CD4-positive, alpha-beta memory T cell (primary cell): ENCODE results near the gene BARX1. TPM values are rescaled to one million over a fixed set of nuclear protein-coding genes. Genes with fewer than 3 reads are reported as not detected.

Experiments
- CTCF ChIA-PET: fragments of 350-600 bp; sonication (Branson Sonifier 250); formaldehyde crosslinking; loops from one replicate; lab custom pipeline; 2021; ENCODE audit warnings: inconsistent platforms; ENCODE audit not compliant: partially characterized antibody; lab: Charles Lee
- POLR2A ChIA-PET: fragments of 350-600 bp; sonication (Branson Sonifier 250); formaldehyde crosslinking; loops from one replicate; lab custom pipeline; 2021; ENCODE audit not compliant: partially characterized antibody; lab: Charles Lee
- DNase-seq, 5 donors: peaks; one replicate each; pipeline versions ENCODE4 v3.0.0 to v3.0.0-alpha.2; 2020 to 2022; ENCODE audit warnings: mixed read lengths in 1 of 5
- H3K27ac ChIP-seq: one replicate; pipeline ENCODE4 v1.7.0; 2013; ENCODE audit warnings: low read depth, low read length
- H3K27me3 ChIP-seq: 2 replicates; pipeline ENCODE4 v1.7.0; 2013; ENCODE audit warnings: mild to moderate bottlenecking, low read length, moderate library complexity; ENCODE audit not compliant: insufficient read depth
- H3K36me3 ChIP-seq: 2 replicates; pipeline ENCODE4 v1.7.0; 2013; ENCODE audit warnings: mild to moderate bottlenecking, low read length, moderate library complexity; ENCODE audit not compliant: insufficient read depth
- H3K4me1 ChIP-seq: 2 replicates; pipeline ENCODE4 v1.7.0; 2013; ENCODE audit warnings: mild to moderate bottlenecking, low read length, moderate library complexity; ENCODE audit not compliant: insufficient read depth
- H3K4me3 ChIP-seq, 2 donors: one replicate each; pipeline ENCODE4 v1.7.0; 2013; ENCODE audit warnings: low read length in 2 of 2, mild to moderate bottlenecking in 1 of 2
- H3K9me3 ChIP-seq, 2 donors: one replicate each; pipeline ENCODE4 v1.7.0; 2013; ENCODE audit warnings: low read length in 2 of 2, control low read depth in 1 of 2; ENCODE audit not compliant: control insufficient read depth in 1 of 2
- H3K27ac Mint-ChIP-seq, 7 donors: one replicate each; pipeline ENCODE4 v1.8.0; 2020 to 2021; ENCODE audit warnings: mixed read lengths in 7 of 7, mild to moderate bottlenecking in 6 of 7, inconsistent platforms in 3 of 7, moderate library complexity in 3 of 7
- H3K27me3 Mint-ChIP-seq, 2 donors: one replicate each; pipeline ENCODE4 v1.8.0; 2020 to 2021; ENCODE audit warnings: mixed read lengths in 2 of 2
- H3K36me3 Mint-ChIP-seq, 2 donors: one replicate each; pipeline ENCODE4 v1.8.0; 2020 to 2021; ENCODE audit warnings: mixed read lengths in 2 of 2, inconsistent platforms in 1 of 2, mild to moderate bottlenecking in 1 of 2
- H3K4me1 Mint-ChIP-seq, 4 donors: one replicate each; pipeline ENCODE4 v1.8.0; 2020 to 2021; ENCODE audit warnings: mixed read lengths in 4 of 4, mild to moderate bottlenecking in 1 of 4
- H3K4me3 Mint-ChIP-seq, 8 donors: one replicate each; pipeline ENCODE4 v1.8.0; 2020 to 2021; ENCODE audit warnings: mixed read lengths in 8 of 8, mild to moderate bottlenecking in 7 of 8, moderate library complexity in 6 of 8, inconsistent platforms in 3 of 8
- H3K9me3 Mint-ChIP-seq, 8 donors: one replicate each; pipeline ENCODE4 v1.8.0; 2020 to 2021; ENCODE audit warnings: mixed read lengths in 8 of 8, mild to moderate bottlenecking in 5 of 8, inconsistent platforms in 3 of 8, moderate library complexity in 1 of 8
- intact Hi-C: fragments of 100-400 bp; cut with micrococcal nuclease; formaldehyde crosslinking; loops from one replicate; pipeline ENCODE4 v1.15.1; 2023
- polyA plus RNA-seq, 2 donors: library from polyadenylated mRNA; unstranded; fragments of 300-500 nt; fragmentation: Illumina TruSeq; gene quantifications; one replicate each; pipeline ENCODE4 v1.2.3, GENCODE V29; 2021
- total RNA-seq, 2 experiments: library from RNA; stranded (reverse); gene quantifications; one replicate each; pipeline ENCODE4 v1.2.3, GENCODE V29; 2021

The BARX1 gene, protein sequence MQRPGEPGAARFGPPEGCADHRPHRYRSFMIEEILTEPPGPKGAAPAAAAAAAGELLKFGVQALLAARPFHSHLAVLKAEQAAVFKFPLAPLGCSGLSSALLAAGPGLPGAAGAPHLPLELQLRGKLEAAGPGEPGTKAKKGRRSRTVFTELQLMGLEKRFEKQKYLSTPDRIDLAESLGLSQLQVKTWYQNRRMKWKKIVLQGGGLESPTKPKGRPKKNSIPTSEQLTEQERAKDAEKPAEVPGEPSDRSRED
- total RNA-seq, result not detected
- polyA plus RNA-seq, result not detected

- peaks cover 0 to 3% (median 0%) of the 10 kb centered on the region in 8 donors for H3K9me3 Mint-ChIP-seq
- intact Hi-C loops, result no loop called here
- Histone ChIP-seq H3K36me3 (no peaks in the 10 kb centered on the region), H3K4me3 (no peak within 1 kb of the TSS), H3K9me3 (no peaks in the 10 kb centered on the region), H3K27me3 (peaks cover 68% of the 10 kb centered on the region), H3K4me1 (peaks cover 56% of the 10 kb centered on the region), H3K27ac (no peak within 1 kb of the TSS)
- H3K27ac Mint-ChIP-seq, result no peak within 1 kb of the TSS
- ChIA-PET CTCF (interaction anchor here (0.5 kb wide), 1 partner anchor 11 kb away, joined by 3 read pairs; no protein-coding TSS in a partner anchor), POLR2A (no interaction called here)
- DNase-seq, result peak in 3 of 5 donors; percentile 25 to 55 (median 41)
- H3K36me3 Mint-ChIP-seq, result no peaks in the 10 kb centered on the region
- peaks cover 19 to 72% (median 43%) of the 10 kb centered on the region in 4 donors for H3K4me1 Mint-ChIP-seq
- H3K4me3 Mint-ChIP-seq, result peak within 1 kb of the TSS; percentile 43 to 82 (median 72)
- H3K27me3 Mint-ChIP-seq, result peaks cover 42 to 62% of the 10 kb centered on the region in 2 donors
Observed at GRCh38 chr9:93955111-93955980, at the start of gene BARX1. BARX1 (minus strand) TSS chr9:93955355; CDS start chr9:93955146, 209 bp downstream.

DNA sequence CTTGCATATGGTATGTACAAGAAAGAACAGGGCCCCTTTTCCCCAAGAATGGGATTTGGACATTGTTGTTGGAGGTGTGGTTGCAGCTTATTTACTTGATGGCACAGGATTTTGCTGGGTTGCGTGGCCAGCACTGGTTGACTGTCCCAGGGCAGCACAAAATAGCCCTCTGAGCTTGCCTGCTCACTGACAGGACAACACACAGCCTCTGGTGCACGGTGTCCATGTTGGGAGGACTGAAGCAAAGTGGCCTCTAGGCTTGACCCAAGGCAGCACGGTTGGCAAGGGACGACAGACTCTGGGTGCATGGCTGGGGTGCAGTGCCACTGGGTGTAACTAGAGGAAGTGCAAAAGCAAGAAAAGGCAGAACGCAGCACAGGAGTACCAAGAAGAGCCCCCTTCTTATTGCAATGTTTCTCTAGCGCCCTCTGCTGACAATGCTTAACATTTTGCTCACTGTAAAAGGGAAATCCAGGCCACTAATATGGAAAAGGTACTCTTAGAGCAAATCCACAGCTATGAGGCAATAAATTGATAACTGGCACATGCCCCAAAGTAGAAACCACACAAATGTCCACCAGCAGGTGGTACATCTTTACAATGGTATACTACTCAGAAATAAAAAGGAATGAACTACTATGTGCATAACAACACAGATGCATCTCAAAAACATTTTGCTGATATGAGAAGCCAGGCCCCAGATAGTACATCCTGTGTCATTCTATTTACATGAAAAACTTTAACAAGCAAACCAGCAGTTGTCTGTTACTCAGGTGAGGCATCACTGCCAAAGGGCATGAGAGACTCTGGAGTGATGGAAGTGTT, 47.4 kb upstream of the BARX1 start:
- Mint-ChIP-seq H3K4me3 (no peak overlapping the region), H3K4me1 (no peaks in the 10 kb centered on the region), H3K27ac (no peak overlapping the region), H3K9me3 (peaks cover 0 to 21% (median 0%) of the 10 kb centered on the region in 8 donors), H3K36me3 (no peaks in the 10 kb centered on the region), H3K27me3 (peaks cover 12 to 14% of the 10 kb centered on the region in 2 donors)
- ChIA-PET CTCF (interaction anchor here (1.4 to 4.7 kb wide), 2 partner anchors 12 to 63 kb away, joined by 4 to 37 read pairs; no protein-coding TSS in a partner anchor), POLR2A (no interaction called here)
- Histone ChIP-seq H3K4me3 (no peak overlapping the region), H3K27ac (no peak overlapping the region), H3K4me1 (no peaks in the 10 kb centered on the region), H3K27me3 (no peaks in the 10 kb centered on the region), H3K36me3 (no peaks in the 10 kb centered on the region), H3K9me3 (no peaks in the 10 kb centered on the region)
- peak in 1 of 5 donors; percentile 7 for DNase-seq
- intact Hi-C loops, result no loop called here

DNA sequence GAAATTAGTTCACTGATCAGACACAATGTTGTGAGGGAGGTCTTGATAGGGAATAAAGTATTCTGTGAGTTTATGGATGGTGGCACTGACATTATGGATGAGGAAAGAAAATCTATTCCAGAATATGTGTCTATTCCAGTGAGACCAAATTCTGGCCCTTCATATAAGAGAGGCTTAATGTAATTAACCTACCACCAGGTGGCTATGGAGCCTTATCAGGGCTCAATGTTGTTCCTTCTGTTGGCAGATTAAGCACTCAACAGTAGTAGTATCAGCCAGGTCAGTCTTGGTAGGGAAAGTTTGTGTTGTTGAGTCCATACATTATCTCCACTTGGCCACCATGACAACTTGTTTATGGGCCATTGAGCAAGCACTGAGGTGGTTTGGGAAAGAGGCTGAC, 41.7 kb upstream of the BARX1 start:
- H3K27ac Mint-ChIP-seq, result no peak overlapping the region
- DNase-seq, result no peak
- peaks cover 0 to 14% (median under 1%) of the 10 kb centered on the region in 8 donors for H3K9me3 Mint-ChIP-seq
- H3K4me3 ChIP-seq, result no peak overlapping the region
- ChIA-PET CTCF (no interaction called here), POLR2A (no interaction called here)
- no peaks in the 10 kb centered on the region for H3K27me3 ChIP-seq
- H3K36me3 Mint-ChIP-seq, result no peaks in the 10 kb centered on the region
- no peak overlapping the region for H3K4me3 Mint-ChIP-seq
- intact Hi-C loops, result no loop called here
- peaks cover 5 to 9% of the 10 kb centered on the region in 2 donors for H3K27me3 Mint-ChIP-seq
- H3K36me3 ChIP-seq, result no peaks in the 10 kb centered on the region
- H3K4me1 Mint-ChIP-seq, result no peaks in the 10 kb centered on the region
- no peaks in the 10 kb centered on the region for H3K4me1 ChIP-seq
- H3K27ac ChIP-seq, result no peak overlapping the region
- no peaks in the 10 kb centered on the region for H3K9me3 ChIP-seq

DNA sequence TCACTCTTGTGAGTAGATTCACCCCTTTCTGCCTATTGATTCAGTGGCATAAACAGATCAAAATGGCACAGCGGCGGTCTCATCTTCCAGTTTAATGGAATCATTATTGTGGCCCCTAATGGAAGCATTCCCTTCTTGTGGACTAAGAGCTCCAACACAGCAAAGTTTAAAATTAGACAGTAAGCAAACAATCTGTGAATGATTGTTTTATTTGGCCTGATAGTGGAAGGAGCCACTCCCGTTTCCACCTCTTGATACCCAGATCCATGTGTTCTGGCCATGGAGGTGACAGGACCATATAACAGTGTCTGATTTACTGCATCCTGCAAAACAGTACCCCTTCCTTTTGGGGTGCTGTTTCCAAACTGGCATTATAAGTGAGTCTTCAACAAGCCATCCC, 41.2 kb upstream of the BARX1 start:
- Mint-ChIP-seq H3K27ac (no peak overlapping the region), H3K36me3 (no peaks in the 10 kb centered on the region), H3K9me3 (peaks cover 0 to 15% (median 1%) of the 10 kb centered on the region in 8 donors), H3K4me3 (no peak overlapping the region), H3K4me1 (no peaks in the 10 kb centered on the region), H3K27me3 (peaks cover 7 to 9% of the 10 kb centered on the region in 2 donors)
- Histone ChIP-seq H3K4me1 (no peaks in the 10 kb centered on the region), H3K27me3 (no peaks in the 10 kb centered on the region), H3K4me3 (no peak overlapping the region), H3K9me3 (no peaks in the 10 kb centered on the region), H3K36me3 (no peaks in the 10 kb centered on the region), H3K27ac (no peak overlapping the region)
- no peak for DNase-seq
- POLR2A ChIA-PET, result no interaction called here
- intact Hi-C loops, result no loop called here
- CTCF ChIA-PET, result no interaction called here

GRCh38 chr9:93994545-93994944, 39.4 kb upstream of the BARX1 start:
- no peak overlapping the region for H3K27ac Mint-ChIP-seq
- Histone ChIP-seq H3K4me3 (no peak overlapping the region), H3K36me3 (no peaks in the 10 kb centered on the region), H3K27ac (no peak overlapping the region), H3K27me3 (no peaks in the 10 kb centered on the region), H3K9me3 (no peaks in the 10 kb centered on the region), H3K4me1 (no peaks in the 10 kb centered on the region)
- ChIA-PET CTCF (no interaction called here), POLR2A (no interaction called here)
- peaks cover 0 to 2% of the 10 kb centered on the region in 2 donors for H3K36me3 Mint-ChIP-seq
- no peaks in the 10 kb centered on the region for H3K4me1 Mint-ChIP-seq
- peaks cover 9 to 12% of the 10 kb centered on the region in 2 donors for H3K27me3 Mint-ChIP-seq
- H3K4me3 Mint-ChIP-seq, result no peak overlapping the region
- H3K9me3 Mint-ChIP-seq, result peaks cover 3 to 26% (median 14%) of the 10 kb centered on the region in 8 donors
- intact Hi-C loops, result no loop called here
- no peak for DNase-seq

GRCh38 chr9:93994132-93994531, 39.0 kb upstream of the BARX1 start:
- Histone ChIP-seq H3K27ac (no peak overlapping the region), H3K4me3 (no peak overlapping the region), H3K4me1 (no peaks in the 10 kb centered on the region), H3K9me3 (no peaks in the 10 kb centered on the region), H3K36me3 (no peaks in the 10 kb centered on the region), H3K27me3 (no peaks in the 10 kb centered on the region)
- Mint-ChIP-seq H3K4me3 (no peak overlapping the region), H3K9me3 (peaks cover 3 to 26% (median 14%) of the 10 kb centered on the region in 8 donors), H3K4me1 (no peaks in the 10 kb centered on the region), H3K27ac (no peak overlapping the region), H3K27me3 (peaks cover 9 to 12% of the 10 kb centered on the region in 2 donors), H3K36me3 (peaks cover 0 to 2% of the 10 kb centered on the region in 2 donors)
- no peak for DNase-seq
- ChIA-PET POLR2A (no interaction called here), CTCF (no interaction called here)
- intact Hi-C loops, result no loop called here
